Sigmoid colon (tissue), 7 donors: Measurements from ENCODE around the gene SCAANT1. TPM values are rescaled to one million over a fixed set of nuclear protein-coding genes. Genes with fewer than 3 reads are reported as not detected.

Experiments
- DNase-seq: peaks from one replicate; pipeline ENCODE4 v3.0.0-alpha.2; 2019
- H3K27ac ChIP-seq, 4 donors: fragments of 200-600 bp; sonication (generic); one replicate each; pipeline ENCODE4 v1.5.1; 2016 to 2019; ENCODE audit warnings: mild to moderate bottlenecking in 1 of 4
- H3K27me3 ChIP-seq, 3 donors: fragments of 200-600 bp; sonication (generic); one replicate each; pipeline ENCODE4 v1.5.1; 2019; ENCODE audit warnings: mild to moderate bottlenecking in 1 of 3
- H3K36me3 ChIP-seq, 4 donors: fragments of 200-600 bp; sonication (generic); one replicate each; pipeline ENCODE4 v1.5.1; 2016 to 2019
- H3K4me1 ChIP-seq, 4 donors: fragments of 200-600 bp; sonication (generic); one replicate each; pipeline ENCODE4 v1.5.1; 2017 to 2019
- H3K4me3 ChIP-seq, 4 donors: fragments of 200-600 bp; sonication (generic); one replicate each; pipeline ENCODE4 v1.5.1; 2017 to 2019; ENCODE audit warnings: mild to moderate bottlenecking in 2 of 4, moderate library complexity in 1 of 4
- H3K9me3 ChIP-seq, 4 donors: fragments of 200-600 bp in 3 of 4; sonication (generic) in 3 of 4; one replicate each; pipeline versions ENCODE4 v1.5.1 to v1.6.1; 2013 to 2019
- EP300 ChIP-seq, 4 donors: sonication (generic); formaldehyde crosslinking; IDR thresholded peaks; one replicate each; pipeline ENCODE4 v1.6.1; 2017; ENCODE audit warnings: antibody characterized with exemption in 4 of 4
- POLR2A ChIP-seq, 2 donors: fragments of 450-650 bp; IDR thresholded peaks; one replicate each; pipeline ENCODE4 v1.6.1; 2016; ENCODE audit warnings: antibody characterized with exemption in 2 of 2, mild to moderate bottlenecking in 2 of 2, moderate library complexity in 2 of 2
- POLR2AphosphoS5 ChIP-seq, 4 donors: sonication (generic); formaldehyde crosslinking; IDR thresholded peaks; one replicate each; pipeline ENCODE4 v1.6.1; 2017; ENCODE audit warnings: antibody characterized with exemption in 4 of 4
- WGBS, 2 donors: extraction: QIAGEN DNeasy Blood & Tissue Kit; methylation state at CpG; one replicate each; pipeline ENCODE4 v1.1.7; 2013; 5-methylcytosine and 5-hydroxymethylcytosine counted together
- intact Hi-C: fragments of 100-400 bp; cut with DNase I; formaldehyde crosslinking; loops from one replicate; pipeline ENCODE4 v1.15.1; 2023
- polyA plus RNA-seq, 3 donors: library from polyadenylated mRNA; stranded (reverse); fragments of 200-250 nt; gene quantifications; one replicate each; pipeline ENCODE4 v1.2.3, GENCODE V29; 2013
- total RNA-seq, 4 donors: library from RNA; depleted of rRNA; stranded (reverse); fragments of >200 nt; gene quantifications; one replicate each; pipeline ENCODE4 v1.1.0, GENCODE V29; 2016
- TF ChIP-seq, protein P1 (sequence below), 4 experiments: fragments of 450-650 bp in 3 of 4; fragments of 200-600 bp in 1 of 4; IDR thresholded peaks; one replicate each; pipeline ENCODE4 v1.5.1; 2016 to 2019; ENCODE audit warnings: antibody characterized with exemption in 4 of 4, mild to moderate bottlenecking in 3 of 4, moderate library complexity in 2 of 4
- donor health status: healthy with polysubstance abuse.
- donor health status: Bipolar disorder and iron deficiency.
- donor health status: healthy.

Gene SCAANT1
- total and polyA plus RNA-seq, 7 donors = not detected

DNA sequence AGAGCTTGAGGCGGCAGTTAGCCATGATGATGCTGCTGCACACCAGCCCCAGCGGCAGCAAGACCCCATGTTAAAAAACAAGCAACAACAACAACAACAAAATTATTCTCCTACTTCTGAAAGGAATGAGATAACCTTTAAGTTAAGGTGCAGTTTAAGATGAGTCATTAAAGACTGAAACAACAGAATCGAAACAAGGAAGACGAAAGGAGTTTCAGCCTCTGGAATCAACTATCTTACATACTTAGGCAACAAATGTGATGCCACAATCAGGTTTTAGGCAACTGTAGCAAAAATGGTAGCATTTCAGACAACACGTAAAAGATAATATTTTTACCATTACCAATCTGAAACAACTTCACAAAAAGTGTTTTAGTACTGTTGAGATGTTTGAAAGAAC, 12.2 kb downstream of the SCAANT1 start:
- DNase-seq = no peak

DNA sequence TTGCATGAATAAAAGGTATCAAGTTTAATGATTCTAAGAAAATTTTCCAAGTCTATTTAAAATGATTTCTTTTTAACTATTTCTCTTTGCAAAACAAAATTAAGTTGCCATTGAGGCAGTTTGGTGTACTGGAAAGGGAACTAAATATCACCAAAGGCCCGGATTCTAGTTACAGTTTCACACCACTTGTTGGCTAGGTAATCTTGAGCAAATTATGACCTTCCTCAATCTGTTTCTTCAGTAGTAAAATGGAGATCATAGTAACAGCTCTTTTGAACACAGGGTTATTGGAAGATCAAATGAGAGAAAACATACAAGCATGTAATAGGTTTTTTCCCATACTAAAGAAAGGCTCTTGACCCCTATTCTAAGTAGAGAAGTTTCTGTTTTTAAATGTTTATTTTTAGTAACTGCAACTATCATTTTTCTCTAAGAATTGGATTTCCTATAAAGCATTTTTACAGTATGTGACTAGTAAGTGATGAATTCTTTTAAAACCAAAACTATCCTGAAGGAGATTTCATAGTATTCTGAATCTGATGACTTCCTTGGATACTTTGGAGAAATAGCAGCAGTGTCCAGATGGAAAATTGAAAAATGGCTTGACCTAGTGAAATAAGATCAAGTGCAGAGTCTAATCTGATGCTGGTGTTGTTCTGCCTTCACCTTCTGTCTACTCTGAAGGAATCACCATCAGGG, 15.7 kb downstream of the SCAANT1 start:
- Histone ChIP-seq H3K27me3 (no peaks in the 10 kb centered on the region), H3K9me3 (no peaks in the 10 kb centered on the region), H3K36me3 (peaks cover 0 to 13% (median 5%) of the 10 kb centered on the region in 4 donors), H3K4me1 (peaks cover 0 to 27% (median 11%) of the 10 kb centered on the region in 4 donors), H3K4me3 (no peak overlapping the region), H3K27ac (no peak overlapping the region)
- no peak for DNase-seq
- 46 to 48% methylated on average over 1 of the region's 1 CpG for WGBS, 2 donors
- TF ChIP-seq, protein P1, sequence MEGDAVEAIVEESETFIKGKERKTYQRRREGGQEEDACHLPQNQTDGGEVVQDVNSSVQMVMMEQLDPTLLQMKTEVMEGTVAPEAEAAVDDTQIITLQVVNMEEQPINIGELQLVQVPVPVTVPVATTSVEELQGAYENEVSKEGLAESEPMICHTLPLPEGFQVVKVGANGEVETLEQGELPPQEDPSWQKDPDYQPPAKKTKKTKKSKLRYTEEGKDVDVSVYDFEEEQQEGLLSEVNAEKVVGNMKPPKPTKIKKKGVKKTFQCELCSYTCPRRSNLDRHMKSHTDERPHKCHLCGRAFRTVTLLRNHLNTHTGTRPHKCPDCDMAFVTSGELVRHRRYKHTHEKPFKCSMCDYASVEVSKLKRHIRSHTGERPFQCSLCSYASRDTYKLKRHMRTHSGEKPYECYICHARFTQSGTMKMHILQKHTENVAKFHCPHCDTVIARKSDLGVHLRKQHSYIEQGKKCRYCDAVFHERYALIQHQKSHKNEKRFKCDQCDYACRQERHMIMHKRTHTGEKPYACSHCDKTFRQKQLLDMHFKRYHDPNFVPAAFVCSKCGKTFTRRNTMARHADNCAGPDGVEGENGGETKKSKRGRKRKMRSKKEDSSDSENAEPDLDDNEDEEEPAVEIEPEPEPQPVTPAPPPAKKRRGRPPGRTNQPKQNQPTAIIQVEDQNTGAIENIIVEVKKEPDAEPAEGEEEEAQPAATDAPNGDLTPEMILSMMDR (IDR thresholded peaks at IDR 0.05) = no peak
- TF ChIP-seq POLR2A (IDR thresholded peaks at IDR 0.05) (no peak), EP300 (IDR thresholded peaks at IDR 0.05) (no peak), POLR2AphosphoS5 (IDR thresholded peaks at IDR 0.05) (no peak)
- intact Hi-C loops = no loop called here

More for the DNA sequence above, 12.2 kb downstream of the SCAANT1 start:
- no peak overlapping the region for H3K4me3 ChIP-seq
- 88 to 91% methylated on average over 5 of the region's 5 CpGs for WGBS, 2 donors
- no peak for TF ChIP-seq POLR2A (IDR thresholded peaks at IDR 0.05)
- no peak for TF ChIP-seq POLR2AphosphoS5 (IDR thresholded peaks at IDR 0.05)
- TF ChIP-seq EP300 (IDR thresholded peaks at IDR 0.05) = no peak
- TF ChIP-seq, protein P1 (IDR thresholded peaks at IDR 0.05) = no peak
- H3K27ac ChIP-seq = no peak overlapping the region
- peaks cover 0 to 12% (median 9%) of the 10 kb centered on the region in 4 donors for H3K4me1 ChIP-seq
- no peaks in the 10 kb centered on the region for H3K27me3 ChIP-seq
- intact Hi-C loops = no loop called here
- no peaks in the 10 kb centered on the region for H3K9me3 ChIP-seq
- H3K36me3 ChIP-seq = peaks cover 0 to 13% (median 5%) of the 10 kb centered on the region in 4 donors

DNA sequence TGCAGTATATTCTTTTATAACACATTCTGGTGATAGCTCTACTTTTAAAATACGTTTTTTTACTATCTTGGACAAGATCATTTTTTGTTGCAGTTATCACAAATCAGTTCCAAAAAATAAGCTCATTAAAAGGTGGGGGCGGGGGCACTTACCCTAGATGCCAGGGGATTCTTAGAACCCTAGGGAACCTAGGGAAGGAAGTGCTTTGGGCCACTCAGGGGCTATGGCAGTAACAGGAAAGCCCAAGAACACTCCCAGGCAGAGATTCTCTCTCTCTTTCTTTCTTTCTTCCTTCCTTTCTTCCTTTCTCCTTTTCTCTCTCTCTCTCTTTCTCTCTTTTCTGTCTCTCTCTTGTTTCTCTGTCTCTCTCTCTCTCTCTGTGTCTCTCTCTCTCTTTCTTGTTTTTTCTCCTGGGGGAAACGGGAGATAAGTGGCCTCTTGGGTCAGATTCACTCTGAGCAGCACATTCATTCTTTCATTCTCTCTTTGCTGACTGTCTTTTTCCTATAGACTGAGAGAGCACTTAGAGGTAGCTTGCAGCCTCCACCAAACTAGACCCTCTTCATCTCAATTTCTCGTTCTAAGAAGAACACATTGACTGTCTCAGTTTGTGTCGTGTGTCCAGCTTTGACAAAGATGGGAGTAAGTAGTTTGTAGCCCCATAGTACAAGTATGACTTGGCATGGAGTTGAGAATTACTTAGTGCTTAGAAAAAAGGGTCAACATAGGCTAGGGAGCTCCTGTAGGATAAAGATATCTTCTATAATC, 16.6 kb downstream of the SCAANT1 start:
- no peaks in the 10 kb centered on the region for H3K27me3 ChIP-seq
- no peak overlapping the region for H3K27ac ChIP-seq
- intact Hi-C loops = no loop called here
- TF ChIP-seq, protein P1 (IDR thresholded peaks at IDR 0.05) = no peak
- TF ChIP-seq EP300 (IDR thresholded peaks at IDR 0.05) (no peak), POLR2A (IDR thresholded peaks at IDR 0.05) (no peak), POLR2AphosphoS5 (IDR thresholded peaks at IDR 0.05) (no peak)
- no peak overlapping the region for H3K4me3 ChIP-seq
- 83 to 86% methylated on average over 5 of the region's 5 CpGs for WGBS, 2 donors
- DNase-seq = no peak
- H3K36me3 ChIP-seq = peaks cover 0 to 13% (median 5%) of the 10 kb centered on the region in 4 donors
- H3K4me1 ChIP-seq = peaks cover 0 to 27% (median 11%) of the 10 kb centered on the region in 4 donors
- H3K9me3 ChIP-seq = no peaks in the 10 kb centered on the region

DNA sequence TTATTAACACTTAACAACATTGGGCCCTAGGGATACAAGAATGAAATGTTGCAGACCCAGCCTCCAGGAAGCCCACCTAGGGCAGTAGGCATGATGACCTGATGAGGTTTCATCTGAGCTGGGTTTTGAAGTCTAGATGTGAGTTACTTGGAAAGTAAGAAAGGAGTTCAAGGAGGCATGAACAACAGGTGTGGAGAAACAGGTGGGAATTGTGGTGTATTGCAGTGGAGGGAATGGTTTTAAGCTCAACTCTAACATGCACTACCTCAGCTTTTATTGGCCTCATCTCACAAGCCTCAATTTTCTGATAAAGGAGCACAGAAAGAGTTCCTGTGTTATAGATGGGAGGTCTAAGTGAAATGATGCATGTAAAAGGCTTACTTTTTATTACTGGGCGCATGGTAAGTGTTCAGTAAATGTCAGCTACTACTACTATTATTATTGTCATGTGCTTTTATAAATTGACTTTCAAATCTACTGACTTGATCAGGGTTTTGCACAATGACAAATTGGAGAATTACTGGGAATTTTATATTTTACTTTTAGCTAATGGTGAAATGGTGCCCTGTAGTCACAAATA, 19.3 kb downstream of the SCAANT1 start:
- DNase-seq = no peak
- intact Hi-C loops = no loop called here
- no peak overlapping the region for H3K27ac ChIP-seq
- TF ChIP-seq POLR2A (IDR thresholded peaks at IDR 0.05) (no peak), EP300 (IDR thresholded peaks at IDR 0.05) (no peak), POLR2AphosphoS5 (IDR thresholded peaks at IDR 0.05) (no peak)
- TF ChIP-seq, protein P1 (IDR thresholded peaks at IDR 0.05) = no peak
- H3K36me3 ChIP-seq = no peaks in the 10 kb centered on the region
- WGBS, 2 donors = 83 to 93% methylated on average over 1 of the region's 1 CpG
- no peaks in the 10 kb centered on the region for H3K27me3 ChIP-seq
- H3K4me3 ChIP-seq = no peak overlapping the region
- no peaks in the 10 kb centered on the region for H3K9me3 ChIP-seq
- peaks cover 0 to 27% (median 14%) of the 10 kb centered on the region in 4 donors for H3K4me1 ChIP-seq
